GM19351 (cell line): ENCODE measurements around the gene DENND2A.
"Not testable (repeated sequence)": the region's sequence is repeated elsewhere in the genome, so short reads cannot be mapped to it uniquely, and the experiment has no call there.

Experiments used
- ATAC-seq: cut with Tn5 transposase; IDR thresholded peaks from one replicate; pipeline ENCODE4 v1.9.1; 2021; ENCODE audit warnings: mild to moderate bottlenecking, moderate library complexity; ENCODE audit not compliant: unreplicated experiment

The DENND2A gene

DNA sequence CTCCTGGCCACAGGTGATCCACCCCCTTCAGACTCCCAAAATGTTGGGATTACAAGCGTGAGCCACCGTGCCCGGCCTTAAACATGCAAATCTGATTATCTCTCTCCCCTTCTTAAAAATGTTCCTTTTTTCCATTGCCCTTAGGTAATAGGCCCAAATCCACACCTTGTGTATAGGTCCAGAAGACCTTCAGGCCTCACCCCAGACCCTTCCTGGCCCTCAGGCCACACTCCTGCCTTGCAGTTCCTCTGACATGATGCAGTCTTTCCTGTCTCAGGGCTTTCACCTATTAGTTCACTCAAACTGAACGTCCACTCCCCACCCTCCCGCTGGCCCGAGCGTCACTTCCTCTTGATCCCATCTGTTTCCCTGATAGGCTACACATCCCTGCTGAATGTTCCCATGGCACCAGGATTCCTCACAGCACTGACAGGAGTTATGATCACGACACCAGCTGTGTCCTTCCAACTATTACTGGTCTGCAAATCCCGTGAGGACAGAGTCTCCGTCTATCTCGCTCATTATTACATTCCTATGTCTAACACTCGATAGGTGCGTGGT lies 46.4 kb downstream of the DENND2A start:
- ATAC-seq: no peak

DNA sequence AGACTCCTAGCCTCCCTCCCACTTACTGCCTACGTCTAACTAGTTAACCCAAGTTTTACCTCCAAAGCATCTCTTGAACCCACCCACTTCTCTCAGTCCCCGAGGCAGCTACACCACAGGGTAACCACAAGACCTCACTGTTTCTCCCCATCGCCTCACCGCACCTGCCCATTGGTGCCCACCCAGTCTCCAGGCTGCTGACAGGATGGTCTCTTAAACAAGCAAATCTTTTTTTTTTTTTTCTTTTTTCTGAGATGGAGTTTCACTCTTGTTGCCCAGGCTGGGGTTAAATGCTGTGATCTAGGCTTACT lies 47.0 kb downstream of the DENND2A start:
- ATAC-seq: no peak

DNA sequence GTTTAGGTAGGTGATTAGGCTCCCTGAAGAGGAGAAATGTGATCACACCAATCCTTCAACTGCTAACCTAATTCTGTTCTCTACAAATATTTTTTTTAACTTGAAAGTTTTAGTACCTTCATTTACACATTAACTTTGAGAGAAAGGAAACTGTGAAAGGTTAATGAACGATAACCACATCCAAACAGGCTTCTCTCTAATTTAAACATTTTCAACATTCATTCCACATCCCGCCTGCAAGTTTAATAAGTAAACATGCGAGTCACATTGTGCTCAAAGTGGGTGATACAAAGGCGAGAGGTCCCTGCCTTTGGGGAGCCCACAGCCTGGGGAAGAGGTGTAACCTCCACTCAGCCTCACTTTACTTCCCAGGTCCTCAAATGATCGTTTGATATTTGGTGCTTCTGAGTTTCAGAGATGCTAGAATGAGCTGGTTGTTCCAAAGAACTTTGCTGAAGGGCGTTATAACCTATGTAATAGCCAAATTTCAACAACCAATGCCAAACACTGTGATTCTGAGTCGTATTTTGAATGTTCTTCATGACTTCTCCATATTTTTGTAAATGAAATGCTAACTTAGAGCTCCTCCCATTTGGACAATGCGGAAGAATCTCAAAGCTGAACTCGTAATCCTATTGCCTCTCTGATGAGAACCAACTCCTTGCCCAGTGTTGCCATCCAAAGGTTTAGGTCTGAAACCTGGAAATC lies 47.5 kb downstream of the DENND2A start:
- ATAC-seq: no peak

DNA sequence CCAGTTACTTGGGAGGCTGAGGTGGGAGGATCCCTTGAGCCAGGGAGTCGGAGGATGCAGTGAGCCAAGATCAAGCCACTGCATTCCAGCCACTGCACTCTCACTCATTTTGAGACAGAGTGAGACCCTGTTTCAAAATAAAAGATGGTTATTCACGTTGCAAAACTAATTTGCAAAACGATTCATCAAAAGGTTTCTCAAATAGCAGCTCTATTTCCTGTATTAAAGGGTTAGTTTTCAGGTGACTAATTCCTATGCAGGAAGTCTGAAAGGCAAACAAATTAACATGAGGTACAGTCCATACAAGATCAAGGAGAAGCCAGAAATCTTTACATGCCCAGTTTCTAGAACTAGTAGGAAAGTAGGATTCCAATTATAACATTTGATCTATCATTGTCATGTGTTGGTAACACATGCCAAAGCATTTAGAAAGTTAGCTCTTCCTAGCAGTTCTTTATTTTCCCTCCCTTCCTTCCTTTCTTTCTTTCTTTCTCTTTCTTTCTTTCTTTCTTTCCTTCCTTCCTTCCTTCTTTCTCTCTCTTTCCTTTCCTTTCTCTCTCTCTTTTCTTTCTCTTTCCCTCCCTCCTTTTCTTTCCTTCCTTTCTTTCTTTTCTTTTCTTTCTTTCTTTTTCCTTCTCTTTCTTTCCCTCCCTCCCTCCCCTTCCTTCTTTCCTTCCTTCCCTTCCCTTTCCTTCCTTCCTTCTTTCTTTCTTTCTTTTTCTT lies 49.3 kb downstream of the DENND2A start:
- no peak for ATAC-seq

DNA sequence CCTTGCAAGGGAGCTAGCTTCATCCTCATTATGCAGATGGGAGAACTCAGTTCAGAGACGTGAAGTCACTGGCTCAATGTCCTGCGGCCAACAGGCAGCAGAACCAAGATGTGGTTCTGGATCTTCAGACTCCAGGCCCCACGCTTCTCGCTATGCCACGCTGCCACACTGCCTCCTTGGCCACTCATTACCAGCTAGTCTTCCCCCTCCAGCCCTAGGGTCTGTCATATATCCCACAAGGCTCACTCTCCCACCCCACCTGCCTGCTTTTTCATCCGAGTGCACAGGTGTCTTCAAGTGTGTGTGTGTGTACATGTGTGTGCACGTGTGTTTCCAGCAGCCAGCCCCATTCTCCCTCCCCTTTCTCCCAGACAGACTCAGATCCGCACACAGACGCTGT lies 53.4 kb downstream of the DENND2A start:
- no peak for ATAC-seq

DNA sequence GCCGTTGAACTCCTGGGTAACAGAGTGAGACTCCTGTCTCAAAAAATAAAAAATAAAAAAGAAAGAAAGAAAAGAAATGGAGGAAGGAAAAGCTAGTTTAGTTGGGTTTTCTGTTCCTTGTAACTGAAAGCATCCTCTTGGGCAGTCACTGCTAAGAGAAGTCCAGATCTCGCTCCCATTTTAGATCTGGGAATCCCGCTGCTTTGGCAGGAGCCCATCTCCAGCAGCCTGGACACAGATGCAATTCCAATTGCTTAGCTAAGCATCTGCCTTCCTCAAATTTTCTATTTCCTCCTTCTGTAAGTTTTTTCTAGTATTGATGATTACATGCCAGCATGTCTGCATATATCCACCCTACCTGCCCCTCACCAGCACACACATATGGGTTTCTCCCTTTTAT lies 54.1 kb downstream of the DENND2A start:
- ATAC-seq: no peak

DNA sequence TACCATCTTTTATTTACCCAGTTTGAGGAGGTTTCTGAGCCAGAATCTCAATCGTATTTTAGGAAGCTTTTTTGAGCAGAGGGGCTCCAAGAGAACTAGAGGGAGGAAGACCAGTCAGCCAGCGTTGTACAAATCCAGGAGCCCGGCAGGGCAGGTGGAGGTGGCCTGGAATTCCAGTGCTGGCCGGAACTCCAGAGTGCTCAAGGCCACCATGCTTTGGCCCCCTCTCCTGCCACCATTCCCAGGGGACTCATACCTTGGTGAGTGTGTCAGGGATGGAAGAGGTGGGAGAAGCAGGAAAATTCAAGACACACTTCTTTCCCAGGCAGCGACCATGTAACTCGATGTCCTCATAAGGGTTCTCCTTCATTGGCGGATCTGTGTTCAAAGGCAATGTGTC lies 55.3 kb downstream of the DENND2A start:
- no peak for ATAC-seq

DNA sequence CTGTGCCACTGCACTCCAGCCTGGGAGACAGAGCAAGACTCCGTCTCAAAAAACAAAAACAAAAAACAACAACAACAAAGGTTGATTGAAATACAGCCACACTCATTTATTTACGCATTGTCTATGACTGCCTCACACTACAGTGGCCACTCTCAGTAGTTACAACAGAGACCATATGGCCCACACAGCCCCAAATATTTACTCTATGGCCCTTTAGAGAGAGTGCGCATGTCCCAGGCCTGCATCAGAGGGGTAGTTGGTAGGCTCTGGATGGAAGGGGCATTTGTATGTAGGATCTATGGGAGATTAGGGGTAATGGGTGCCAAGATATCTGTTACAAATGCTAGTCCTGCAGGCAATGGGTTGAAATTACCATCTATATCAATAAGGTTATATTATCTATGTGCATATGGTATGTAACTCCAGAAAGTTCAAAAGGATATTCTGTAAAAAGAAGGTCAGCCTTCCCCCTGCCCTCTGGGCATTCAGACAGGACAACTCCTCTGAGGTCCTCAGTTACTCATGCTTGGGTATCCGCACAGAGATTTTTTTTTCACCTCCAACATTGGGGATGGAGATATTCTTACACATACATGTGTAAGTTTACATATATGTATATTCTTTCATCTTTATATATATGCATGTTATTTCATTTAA lies 56.3 kb downstream of the DENND2A start:
- ATAC-seq: no peak

DNA sequence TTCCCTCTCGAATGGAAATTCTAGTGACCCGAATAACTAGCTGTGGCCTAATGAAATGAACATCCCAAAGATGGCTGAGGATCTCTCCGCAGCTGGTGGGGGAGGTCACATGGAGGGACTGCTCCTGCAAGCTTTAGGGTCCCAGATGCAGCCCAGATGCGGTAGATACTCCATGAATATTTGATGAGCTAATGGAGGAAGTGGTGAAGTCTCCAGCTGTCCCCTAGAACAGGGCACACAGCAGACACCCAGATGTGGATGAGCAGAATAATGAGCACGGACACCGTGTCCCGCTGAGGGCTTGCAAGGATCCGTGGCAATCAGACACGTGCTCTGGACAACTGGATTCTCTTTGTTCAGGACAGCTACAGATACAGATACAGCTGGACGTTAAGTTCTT lies 59.2 kb downstream of the DENND2A start:
- ATAC-seq: no peak

DNA sequence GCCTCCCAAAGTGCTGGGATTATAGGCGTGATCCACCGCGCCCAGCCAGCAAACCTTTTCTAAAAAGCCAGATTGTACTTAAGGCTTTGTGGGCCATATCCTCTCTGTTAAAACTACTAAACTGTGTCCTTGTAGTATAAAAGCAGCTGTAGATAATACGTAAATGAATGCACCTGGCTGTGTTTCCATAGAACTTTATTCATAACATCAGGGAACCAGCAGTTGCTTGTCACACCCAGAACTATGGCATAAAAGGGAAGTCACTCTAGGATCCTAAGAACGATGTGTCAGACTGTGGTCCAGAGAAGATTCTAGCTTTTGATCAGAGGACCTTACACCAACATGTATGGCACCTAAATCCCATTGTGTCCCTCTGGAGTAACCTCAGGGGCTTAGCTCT lies 63.0 kb downstream of the DENND2A start:
- no peak for ATAC-seq

DNA sequence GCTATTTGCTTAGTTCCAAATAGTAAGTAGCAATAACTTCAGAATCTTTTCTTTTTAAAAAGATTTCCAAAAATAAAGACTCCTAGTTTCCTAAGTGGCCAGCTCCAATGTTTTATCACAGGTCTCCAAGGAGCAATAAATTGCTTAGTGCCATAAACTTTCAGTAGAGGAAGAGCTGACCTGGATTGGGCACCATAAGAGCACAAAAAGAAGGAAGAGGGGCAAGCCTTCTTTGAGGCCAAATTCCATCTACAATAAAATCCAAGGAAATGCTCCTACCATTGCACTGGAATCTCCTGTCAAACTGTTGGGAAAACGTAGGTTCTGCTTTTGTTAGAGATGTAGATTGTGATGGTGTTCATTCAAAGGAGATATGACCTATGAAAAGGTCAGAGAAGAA lies 64.0 kb downstream of the DENND2A start:
- ATAC-seq: no peak

DNA sequence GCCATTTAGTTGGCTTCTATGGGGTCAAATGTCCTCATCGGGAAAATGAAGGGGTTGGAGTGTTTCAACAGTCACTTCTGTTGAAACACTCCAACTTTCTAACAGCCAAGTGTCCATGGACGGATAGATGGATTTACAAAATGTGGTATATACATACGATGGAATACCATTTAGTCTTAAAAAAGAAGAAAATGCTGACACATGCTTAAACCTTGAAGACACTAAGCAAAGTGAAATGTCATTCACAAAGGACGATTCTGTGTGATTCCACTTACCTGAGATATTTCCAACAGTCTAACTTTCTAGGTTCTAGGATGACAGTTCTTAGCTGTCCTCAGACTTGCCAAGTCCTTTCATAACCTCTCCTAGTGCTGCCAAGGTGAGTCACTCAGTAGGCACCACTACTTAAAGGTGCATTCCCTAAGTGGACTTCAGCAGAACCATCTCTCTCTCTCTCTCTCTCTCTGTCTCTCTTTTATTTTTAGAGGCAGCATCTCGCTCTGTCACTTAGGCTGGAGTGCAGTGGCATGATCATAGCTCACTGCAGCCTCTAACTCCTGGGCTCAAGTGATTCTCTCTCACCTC lies 69.0 kb downstream of the DENND2A start:
- no peak for ATAC-seq

DNA sequence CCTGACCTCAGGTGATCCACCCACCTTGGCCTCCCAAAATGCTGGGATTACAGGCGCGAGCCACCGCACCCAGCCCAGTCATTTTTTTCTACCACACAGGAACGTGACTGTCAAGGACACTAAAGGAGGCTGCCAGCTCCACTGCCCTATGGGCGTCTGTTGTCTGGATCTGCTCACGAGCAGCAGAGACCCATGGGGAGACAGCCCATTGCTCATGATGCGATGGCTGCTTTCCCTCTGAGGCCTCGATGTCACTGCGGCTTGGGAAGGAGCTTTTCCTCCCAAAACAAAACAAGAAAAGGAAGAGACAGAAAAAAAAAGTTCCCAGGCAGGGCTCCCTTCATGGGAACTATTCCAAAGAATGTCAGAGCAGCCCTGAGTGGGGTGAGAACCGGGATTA lies 70.5 kb downstream of the DENND2A start:
- no peak for ATAC-seq

DNA sequence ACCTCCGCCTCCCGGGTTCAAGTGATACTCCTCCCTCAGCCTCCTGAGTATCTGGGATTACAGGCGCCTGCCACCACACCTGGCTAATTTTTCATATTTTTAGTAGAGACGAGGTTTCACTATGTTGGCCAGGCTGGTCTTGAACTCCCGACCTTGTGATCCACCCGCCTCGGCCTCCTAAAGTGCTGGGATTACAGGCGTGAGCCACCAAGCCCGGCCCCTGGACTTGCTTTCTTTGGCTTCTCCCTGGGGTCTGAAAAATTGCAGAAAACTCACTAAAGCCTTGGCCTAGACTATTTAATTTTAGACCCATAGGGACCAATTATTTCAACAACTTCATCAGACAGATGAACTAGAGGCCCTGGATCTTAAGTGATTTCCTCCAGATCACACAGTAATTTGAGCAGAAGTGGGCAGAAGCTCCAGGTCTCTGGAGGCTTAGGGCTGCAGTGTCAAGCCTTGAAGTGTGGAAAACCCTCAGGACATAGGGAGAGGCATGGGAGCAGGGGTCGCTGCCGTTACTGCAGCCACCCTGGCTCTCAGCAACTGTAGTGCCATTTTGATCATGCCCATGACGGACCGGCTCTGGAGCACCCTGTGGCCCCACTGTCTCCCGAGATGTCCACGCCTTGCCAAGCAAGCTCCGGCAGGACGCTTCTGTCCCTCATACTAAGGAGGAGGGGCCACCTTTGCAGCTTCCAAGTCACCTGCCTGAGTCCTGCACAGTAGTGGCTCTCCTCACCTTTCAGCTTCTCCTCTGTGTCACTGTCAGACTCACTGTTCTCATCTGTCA lies 72.4 kb downstream of the DENND2A start:
- ATAC-seq: no peak

DNA sequence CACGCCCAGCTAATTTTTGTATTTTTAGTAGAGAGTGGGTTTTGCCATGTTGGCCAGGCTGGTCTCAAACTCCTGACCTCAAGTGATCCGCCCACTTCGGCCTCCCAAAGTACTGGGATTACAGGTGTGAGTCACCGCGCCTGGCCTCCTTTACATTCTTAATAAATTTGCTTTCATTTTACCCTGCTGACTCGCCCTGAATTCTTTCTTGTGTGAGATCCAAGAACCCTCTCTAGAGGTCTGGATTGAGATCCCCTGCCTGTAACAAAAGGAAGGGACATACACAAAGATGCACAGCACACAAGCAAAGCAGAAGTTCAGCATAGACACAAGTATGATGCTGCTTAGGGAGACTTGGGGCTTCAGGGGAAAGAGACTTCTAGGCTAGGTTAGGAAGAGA lies 74.4 kb downstream of the DENND2A start:
- ATAC-seq: not testable (repeated sequence)

DNA sequence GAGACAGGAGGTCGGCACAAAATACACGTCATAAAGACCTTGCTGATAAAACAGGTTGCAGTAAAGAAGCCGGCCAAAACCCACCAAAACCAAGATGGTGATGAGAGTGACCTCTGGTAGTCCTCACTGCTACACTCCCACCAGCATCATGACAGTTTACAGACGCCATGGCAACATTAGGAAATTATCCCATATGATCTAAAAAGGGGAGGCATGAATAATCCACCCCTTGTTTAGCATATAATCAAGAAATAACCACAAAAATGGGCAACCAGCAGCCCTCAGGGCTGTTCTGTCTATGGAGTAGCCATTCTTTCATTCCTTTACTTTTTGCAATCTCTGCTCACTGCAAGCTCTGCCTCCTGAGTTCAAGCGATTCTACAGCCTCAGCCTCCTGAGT lies 74.9 kb downstream of the DENND2A start:
- not testable (repeated sequence) for ATAC-seq

DNA sequence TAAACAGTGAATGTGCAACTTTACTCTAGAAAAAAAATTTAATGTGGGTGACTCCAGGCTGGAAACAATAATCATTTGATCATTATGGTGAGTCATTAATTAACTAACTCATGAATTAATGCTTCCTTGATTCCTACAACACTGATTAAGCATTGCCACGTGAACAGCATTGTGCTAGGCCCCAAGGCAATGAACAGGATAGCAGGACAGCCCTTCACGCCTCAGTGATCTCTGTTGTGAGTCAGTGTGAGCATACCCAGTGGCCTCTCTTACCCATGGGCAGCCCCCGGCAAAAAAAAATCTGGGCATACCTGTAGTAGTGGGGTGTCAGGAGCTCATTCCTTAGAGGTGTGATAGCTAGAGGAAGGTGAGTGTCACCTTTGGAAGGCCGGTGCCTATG lies 76.0 kb downstream of the DENND2A start:
- no peak for ATAC-seq

DNA sequence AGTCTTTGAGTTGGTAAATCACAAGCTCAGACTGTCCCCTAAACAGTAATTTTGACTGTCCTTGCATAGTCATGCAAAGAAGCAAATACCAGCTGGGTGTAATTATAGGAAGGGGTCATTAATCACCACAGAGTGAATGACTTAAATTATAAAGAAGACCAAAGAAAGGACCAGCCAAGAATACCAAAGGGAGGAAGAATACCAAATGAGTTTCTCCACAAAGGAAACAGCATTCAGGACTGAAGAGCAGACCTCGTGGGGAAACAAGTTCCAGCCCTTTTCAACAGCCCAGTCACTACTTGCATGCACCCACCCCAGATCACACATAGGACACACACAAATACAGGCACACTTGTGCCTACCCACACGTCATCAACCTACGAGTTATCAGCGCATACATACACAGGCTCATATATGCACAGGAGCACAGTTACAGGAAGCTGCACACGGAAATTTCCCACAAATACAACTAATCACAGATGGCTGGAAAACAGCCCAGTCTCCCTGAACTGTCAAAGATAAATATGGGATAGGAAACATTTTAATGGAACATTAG lies 77.6 kb downstream of the DENND2A start:
- ATAC-seq: no peak

DNA sequence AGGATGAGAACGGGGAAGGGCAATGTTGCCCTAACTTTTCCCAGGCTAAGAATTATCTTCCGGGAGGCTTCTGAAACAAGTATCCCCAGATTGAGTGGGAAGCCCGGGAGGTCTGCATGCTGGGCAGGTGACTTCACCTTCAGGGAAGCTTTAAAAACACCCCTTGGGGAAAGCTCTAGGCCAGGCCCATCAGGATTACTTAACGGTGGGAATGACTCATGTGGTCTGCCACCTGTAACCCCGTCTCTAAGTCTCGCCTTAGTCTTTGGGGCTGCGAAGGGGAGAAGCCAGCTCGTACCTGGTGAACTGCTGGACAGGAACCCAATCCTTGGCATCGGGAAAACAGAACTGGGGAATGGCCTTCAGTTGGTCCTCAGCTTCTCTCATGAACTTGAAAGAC lies 81.2 kb downstream of the DENND2A start:
- no peak for ATAC-seq

DNA sequence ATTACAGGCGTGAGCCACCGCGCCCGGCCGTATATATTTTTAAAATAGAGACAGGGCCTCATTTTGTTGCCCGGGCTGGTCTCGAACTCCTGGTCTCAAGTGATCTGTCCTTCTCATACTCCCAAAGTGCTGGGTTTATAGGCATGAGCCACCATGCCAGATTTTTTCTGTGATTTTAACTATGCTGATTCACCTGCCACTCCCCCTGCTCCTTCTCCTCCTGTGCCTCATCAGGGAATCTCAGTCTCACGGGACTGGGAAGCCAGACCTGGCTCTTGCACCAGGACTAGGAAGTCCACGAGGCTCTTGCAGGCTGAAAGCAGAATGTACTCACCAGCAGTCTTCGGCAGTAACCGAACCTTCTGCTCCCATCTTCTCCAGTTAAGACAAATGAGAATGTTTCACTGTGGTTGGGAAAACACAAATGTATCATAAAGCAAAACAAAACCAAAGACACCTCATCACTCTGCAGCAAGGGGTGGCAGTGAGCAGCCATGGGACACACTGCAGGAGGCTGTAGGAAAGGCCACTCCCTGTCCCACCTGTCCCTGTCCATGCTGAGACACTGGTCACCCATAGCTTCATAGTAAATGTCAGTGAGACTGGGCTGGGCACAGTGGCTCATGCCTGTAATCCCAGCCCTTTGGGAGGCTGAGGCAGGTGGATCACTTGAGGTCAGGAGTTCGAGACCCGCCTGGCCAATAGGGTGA lies 82.6 kb downstream of the DENND2A start:
- ATAC-seq: no peak
